Lower leg skin (tissue), 3 donors: ENCODE results near the gene SDK1.

Experiments used
- POLR2A ChIP-seq, 2 donors: fragments of 450-650 bp; IDR thresholded peaks; one replicate each; pipeline ENCODE4 v1.6.1; 2016 to 2017; ENCODE audit warnings: antibody characterized with exemption in 2 of 2, mild to moderate bottlenecking in 1 of 2, moderate library complexity in 1 of 2
- TF ChIP-seq, protein P1 (sequence below), 3 donors: fragments of 450-650 bp; IDR thresholded peaks; one replicate each; pipeline ENCODE4 v1.5.1; 2016; ENCODE audit warnings: antibody characterized with exemption in 3 of 3, mild to moderate bottlenecking in 3 of 3, moderate library complexity in 2 of 3

DNA sequence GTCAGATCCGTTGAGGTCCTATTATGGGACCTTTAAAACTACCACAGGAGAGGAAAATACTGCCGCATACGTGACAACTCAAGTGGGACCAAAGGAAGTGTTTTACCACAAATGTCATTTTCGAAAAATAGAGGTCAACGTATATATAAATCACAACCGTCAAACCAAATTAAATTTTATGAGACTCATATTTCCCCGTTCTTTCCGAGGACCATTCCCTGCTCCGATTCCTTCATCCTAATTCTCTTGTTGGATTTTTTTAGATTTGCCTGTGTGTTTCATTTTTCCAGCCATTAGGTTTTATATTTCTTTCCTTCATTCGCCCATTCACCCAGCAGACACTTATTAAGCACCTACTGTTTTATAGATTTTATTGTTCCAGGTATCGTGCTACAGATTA, 797.1 kb downstream of the SDK1 start:
- TF ChIP-seq POLR2A (IDR thresholded peaks at IDR 0.05), result no peak
- TF ChIP-seq, protein P1, sequence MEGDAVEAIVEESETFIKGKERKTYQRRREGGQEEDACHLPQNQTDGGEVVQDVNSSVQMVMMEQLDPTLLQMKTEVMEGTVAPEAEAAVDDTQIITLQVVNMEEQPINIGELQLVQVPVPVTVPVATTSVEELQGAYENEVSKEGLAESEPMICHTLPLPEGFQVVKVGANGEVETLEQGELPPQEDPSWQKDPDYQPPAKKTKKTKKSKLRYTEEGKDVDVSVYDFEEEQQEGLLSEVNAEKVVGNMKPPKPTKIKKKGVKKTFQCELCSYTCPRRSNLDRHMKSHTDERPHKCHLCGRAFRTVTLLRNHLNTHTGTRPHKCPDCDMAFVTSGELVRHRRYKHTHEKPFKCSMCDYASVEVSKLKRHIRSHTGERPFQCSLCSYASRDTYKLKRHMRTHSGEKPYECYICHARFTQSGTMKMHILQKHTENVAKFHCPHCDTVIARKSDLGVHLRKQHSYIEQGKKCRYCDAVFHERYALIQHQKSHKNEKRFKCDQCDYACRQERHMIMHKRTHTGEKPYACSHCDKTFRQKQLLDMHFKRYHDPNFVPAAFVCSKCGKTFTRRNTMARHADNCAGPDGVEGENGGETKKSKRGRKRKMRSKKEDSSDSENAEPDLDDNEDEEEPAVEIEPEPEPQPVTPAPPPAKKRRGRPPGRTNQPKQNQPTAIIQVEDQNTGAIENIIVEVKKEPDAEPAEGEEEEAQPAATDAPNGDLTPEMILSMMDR (IDR thresholded peaks at IDR 0.05), result no peak
